GOT3 (cell line): ENCODE measurements around the gene CFHR2.
"Not testable (repeated sequence)": the region's sequence is repeated elsewhere in the genome, so short reads cannot be mapped to it uniquely, and the experiment has no call there.

Experiments used
- DNase-seq: peaks from one replicate; lab custom pipeline; 2025; ENCODE audit warnings: mixed read lengths; lab: John Stamatoyannopoulos, UW

CFHR2 gene

GRCh38 chr1:196943568-196943967, at the start of gene CFHR2:
Gene CFHR2 (plus strand): TSS chr1:196943738. CDS start chr1:196943881, 143 bp downstream.
- DNase-seq = not testable (repeated sequence)

DNA sequence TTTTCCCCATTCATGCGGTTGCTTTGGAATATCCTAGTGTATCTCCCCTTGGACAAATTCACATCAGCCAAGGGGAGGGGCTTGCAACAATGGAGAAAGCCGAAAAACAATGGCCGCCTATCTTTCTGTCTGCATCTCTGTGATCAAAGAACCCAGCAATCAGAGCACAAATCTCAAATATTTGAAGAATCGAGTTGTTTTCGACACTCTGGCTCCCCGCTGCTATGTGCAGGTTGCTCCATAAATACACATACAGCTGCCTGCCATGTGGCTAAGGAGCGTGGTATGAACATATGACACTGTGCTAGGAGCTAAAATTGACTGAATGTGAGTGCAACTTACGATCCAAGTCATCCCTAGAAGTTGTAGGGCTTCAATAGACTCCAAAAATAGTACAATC, 47.2 kb upstream of the CFHR2 start:
- no peak for DNase-seq

GRCh38 chr1:196897158-196897828, 46.2 kb upstream of the CFHR2 start:
- no peak for DNase-seq

GRCh38 chr1:196902344-196902743, 41.2 kb upstream of the CFHR2 start:
- DNase-seq = no peak

DNA sequence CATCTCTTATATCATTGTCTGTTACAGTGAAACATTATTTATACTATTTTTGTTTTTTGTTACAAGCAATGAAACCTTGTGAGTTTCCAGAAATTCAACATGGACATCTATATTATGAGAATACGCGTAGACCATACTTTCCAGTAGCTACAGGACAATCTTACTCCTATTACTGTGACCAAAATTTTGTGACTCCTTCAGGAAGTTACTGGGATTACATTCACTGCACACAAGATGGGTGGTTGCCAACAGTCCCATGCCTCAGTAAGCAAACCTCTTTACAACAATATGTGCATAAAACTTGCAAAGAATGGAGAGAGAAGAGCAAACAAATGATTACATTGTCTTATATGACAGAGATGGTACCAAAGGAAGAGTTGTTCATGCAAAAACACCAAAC, 33.3 kb upstream of the CFHR2 start:
- no peak for DNase-seq

DNA sequence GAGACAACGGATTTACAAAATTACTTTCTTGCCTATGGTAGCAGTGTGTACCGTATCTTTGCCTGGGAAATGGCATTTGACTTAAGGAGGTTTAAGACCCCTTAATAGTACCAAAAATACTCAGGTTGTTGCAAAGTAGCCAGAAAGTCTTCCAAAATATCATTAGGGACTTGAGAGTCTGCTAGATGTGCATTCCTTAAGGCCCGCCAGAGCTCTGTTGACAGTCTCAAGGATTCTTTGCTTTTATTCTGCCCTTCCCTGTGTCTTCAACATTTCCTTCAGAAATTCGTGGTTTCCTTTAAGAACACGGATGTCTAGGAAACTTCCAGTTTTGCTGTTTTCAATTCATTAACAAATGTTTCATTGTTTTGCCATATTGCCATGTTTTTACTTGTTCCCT, 31.3 kb upstream of the CFHR2 start:
- DNase-seq = not testable (repeated sequence)

DNA sequence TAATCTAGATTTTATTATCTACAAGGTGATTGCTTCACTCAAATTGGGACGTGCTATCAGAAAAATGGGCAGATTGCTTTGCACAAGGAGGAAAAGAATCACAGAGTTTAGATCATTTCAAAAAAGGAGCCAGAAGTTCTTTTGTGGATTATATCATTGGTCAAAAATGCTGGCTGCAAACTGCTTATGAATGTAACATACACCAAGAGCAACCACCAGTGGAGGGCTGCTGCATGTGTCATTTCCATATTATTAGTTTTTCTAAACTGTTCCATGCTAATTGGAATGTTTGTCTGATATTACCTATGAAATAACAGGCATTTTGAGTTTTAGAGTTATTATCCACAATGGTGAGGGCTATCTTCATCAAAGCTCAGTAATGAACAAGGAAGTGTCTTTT, 16.7 kb upstream of the CFHR2 start:
- not testable (repeated sequence) for DNase-seq

- not testable (repeated sequence) for DNase-seq
These were observed 10.7 kb upstream of the CFHR2 start for GRCh38 chr1:196932853-196933252.

- no peak for DNase-seq
These were observed 9.9 kb upstream of the CFHR2 start for GRCh38 chr1:196933531-196934189.

GRCh38 chr1:196941474-196941873, 2.1 kb upstream of the CFHR2 start:
- not testable (repeated sequence) for DNase-seq

DNA sequence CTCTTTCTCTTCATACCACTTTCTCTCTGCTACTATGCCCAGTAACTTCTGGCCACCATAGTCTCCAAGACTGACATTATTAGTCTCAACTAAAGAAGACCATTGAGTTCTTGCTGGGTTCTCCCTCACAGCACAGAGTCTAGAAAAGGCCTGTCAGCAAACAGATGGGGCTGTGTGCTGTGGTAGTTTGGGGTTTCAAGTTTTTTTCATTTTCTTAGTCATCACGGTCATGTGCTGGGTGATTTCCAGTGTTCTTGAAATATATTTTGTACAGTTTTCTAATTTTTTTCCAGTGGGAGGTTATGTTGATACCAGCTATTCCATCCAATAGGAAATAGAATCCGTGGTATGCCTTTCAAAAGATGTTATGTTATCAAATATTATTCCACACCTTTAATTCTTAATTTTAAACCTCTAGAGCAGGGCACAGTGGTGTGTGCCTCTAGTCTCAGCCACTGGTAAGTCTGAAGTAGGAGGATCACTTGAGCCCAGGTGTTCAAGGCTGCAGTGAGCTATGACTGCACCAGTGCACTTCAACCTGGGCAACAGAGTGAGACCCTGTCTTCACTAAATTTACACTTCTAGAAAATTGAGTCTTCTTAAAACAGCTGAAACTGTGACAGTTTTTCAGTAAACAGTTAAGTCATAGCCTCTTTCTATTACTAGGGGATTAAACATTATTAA, 8.3 kb downstream of the CFHR2 start:
- no peak for DNase-seq

DNA sequence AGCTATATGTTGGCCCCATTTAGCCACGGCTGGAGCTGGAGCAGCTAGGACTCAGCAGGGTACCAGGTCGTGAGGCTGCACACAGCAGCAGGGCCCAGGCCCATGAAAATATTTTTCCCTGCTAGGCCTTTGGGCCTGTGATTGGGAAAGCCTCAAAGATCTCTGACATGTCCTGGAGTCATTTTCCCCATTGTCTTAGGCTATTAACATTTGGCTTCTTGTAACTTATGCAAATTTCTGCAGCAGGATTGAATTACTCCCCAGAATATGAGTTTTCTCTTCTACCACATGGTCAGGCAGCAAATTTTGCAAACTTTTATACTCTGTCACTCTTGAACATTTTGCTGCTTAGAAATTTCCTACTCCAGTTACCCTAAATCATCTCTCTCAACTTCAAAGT, 11.2 kb downstream of the CFHR2 start:
- no peak for DNase-seq

DNA sequence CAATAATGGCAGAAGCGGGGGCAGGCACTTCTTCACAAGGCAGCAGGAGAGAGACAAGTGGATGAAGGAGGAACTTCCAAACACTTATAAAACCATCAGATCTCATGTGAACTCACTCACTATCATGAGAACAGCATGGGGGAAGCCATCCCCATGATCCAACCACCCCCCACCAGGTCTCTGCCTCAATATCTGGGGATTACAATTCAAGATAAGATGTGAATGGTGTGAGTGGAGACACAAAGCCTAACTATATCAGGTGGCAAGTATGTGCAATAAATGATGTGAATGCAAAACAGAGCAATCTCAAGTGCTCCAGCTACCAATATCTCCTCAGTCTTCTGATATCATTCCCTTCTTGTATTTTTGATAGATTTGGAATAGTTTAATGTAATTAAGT, 12.4 kb downstream of the CFHR2 start:
- DNase-seq = no peak

GRCh38 chr1:196960854-196961253, 17.3 kb downstream of the CFHR2 start:
- no peak for DNase-seq

DNA sequence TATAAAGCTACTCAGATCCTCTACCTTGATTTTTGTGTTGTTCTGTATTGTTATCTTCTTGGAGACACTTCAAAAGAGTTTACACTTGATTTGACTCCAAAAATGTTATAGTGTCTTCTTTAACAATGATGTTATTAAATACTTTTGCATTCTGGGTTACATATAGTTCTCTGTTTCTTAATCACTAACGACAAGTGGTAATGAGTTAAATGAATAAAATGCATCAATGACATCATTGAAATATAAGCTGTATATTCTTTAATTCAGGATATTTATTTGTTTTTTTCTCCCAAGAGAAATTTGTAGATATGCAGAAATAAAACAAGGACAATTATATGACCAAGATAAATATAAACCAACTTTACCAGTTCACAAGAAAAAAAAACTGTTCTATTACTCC, 26.6 kb downstream of the CFHR2 start:
- no peak for DNase-seq

GRCh38 chr1:196976278-196976677, 32.7 kb downstream of the CFHR2 start:
- DNase-seq = no peak

- DNase-seq = no peak
These were observed 33.7 kb downstream of the CFHR2 start, which contains the start of gene CFHR5 for GRCh38 chr1:196977278-196977677. Gene CFHR5 (plus strand): TSS chr1:196977556. CDS start chr1:196977665, 109 bp downstream.

- no peak for DNase-seq
These were observed 37.3 kb downstream of the CFHR2 start for GRCh38 chr1:196980859-196981258.

DNA sequence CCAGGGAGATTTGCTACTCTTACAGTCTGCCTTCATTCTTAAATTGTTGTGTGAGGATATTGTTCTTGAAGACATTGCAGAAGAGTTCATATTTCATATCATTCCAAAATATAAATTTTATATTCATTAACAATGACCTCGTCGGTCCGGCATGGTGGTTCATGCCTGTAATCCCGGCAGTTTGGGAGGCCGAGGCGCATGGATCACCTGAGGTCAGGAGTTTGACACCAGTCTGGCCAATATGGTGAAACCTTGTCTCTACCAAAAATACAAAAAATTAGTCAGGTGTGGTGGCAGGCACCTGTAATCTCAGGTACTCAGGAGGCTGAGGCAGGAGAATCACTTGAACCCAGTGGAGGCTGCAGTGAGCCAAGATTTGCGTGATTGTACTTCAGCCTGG, 38.7 kb downstream of the CFHR2 start:
- not testable (repeated sequence) for DNase-seq

- not testable (repeated sequence) for DNase-seq
These were observed 48.5 kb downstream of the CFHR2 start for GRCh38 chr1:196991919-196992651.

GRCh38 chr1:196993916-196994315, 50.4 kb downstream of the CFHR2 start:
- no peak for DNase-seq

GRCh38 chr1:196997423-196997822, 53.9 kb downstream of the CFHR2 start:
- DNase-seq = no peak
